Activated T-helper 2 cell treated with anti-CD3 and anti-CD28 coated beads, Interferon-gamma antibody, Interleukin-2, Interleukin-4, amounts not matched to agents 10 μg/mL and 5 μg/mL and 100 μg/mL, durations not matched to agents 14 hours and 24 hours and 36 hours (primary cell): ENCODE data around the gene LINC00237. TPM values are rescaled to one million over a fixed set of nuclear protein-coding genes. Genes with fewer than 3 reads are reported as not detected.

Experiments used
- DNase-seq: peaks from one replicate; pipeline ENCODE4 v3.0.0; 2021; ENCODE audit warnings: low spot score
- H3K27ac Mint-ChIP-seq: one replicate; pipeline ENCODE4 v1.8.0; 2021; ENCODE audit warnings: mixed read lengths
- H3K27me3 Mint-ChIP-seq: one replicate; pipeline ENCODE4 v1.8.0; 2021; ENCODE audit warnings: low read depth, mixed read lengths
- H3K36me3 Mint-ChIP-seq: one replicate; pipeline ENCODE4 v1.8.0; 2021; ENCODE audit warnings: low read depth, mixed read lengths
- H3K4me1 Mint-ChIP-seq: one replicate; pipeline ENCODE4 v1.8.0; 2021; ENCODE audit warnings: low read depth, mixed read lengths
- H3K4me3 Mint-ChIP-seq: one replicate; pipeline ENCODE4 v1.8.0; 2021; ENCODE audit warnings: low read depth, mild to moderate bottlenecking, moderate library complexity, mixed read lengths
- H3K9me3 Mint-ChIP-seq: one replicate; pipeline ENCODE4 v1.8.0; 2021; ENCODE audit warnings: mixed read lengths
- intact Hi-C: fragments of 100-400 bp; cut with micrococcal nuclease; formaldehyde crosslinking; loops from one replicate; pipeline ENCODE4 v1.15.1; 2023
- total RNA-seq: library from RNA; stranded (reverse); gene quantifications from 2 replicates; pipeline ENCODE4 v1.2.3, GENCODE V29; 2022

The LINC00237 gene
- not detected in 2 replicates for total RNA-seq

DNA sequence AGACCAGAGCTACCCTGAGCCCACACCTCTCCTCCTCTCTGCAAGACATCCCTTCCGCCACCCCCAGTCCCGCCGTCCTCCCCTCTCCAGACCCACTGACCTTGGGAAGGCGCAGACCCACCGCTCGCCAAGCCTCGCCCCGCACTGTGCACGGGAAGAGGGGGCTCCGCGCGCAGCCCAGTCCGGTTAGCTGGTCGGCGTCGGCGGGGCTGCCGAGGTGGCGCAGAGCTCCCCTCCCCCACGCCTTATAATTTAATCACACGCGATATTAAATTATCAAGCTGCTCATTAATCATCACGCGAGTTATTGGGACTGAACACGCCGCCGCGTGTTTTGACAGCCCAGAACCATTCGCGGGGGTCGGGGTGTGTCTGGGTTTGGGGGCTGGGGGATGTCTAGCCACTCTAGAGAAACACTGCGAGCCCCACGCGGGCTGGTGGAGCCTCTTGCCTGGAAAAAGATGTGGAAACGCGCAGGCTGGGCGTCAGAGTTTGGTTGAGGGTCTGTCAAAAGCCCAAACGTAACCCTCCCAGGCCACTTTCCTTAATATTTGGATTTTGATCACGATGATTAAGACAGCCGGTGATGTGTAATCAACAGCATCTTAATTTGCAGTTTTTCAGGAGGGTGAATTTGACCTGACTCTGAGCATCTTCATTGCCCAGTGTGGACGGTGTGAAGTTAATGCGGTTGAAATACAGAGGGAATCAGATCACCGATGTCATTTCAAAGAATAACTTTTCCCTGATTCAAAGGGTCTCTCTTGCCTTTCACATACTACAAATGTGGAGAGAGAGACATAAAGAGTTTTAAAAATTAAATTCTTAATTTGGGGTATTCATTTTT, at the start of gene LINC00237:
Gene LINC00237 (minus strand): TSS at position 188 of the 847 bp plus-strand sequence.
- Mint-ChIP-seq H3K9me3 (no peaks in the 10 kb centered on the region), H3K27ac (no peak within 1 kb of the TSS), H3K27me3 (peaks cover 76% of the 10 kb centered on the region), H3K4me3 (no peak within 1 kb of the TSS), H3K4me1 (peaks cover 16% of the 10 kb centered on the region), H3K36me3 (no peaks in the 10 kb centered on the region)
- intact Hi-C loops = no loop called here
- DNase-seq = no peak

DNA sequence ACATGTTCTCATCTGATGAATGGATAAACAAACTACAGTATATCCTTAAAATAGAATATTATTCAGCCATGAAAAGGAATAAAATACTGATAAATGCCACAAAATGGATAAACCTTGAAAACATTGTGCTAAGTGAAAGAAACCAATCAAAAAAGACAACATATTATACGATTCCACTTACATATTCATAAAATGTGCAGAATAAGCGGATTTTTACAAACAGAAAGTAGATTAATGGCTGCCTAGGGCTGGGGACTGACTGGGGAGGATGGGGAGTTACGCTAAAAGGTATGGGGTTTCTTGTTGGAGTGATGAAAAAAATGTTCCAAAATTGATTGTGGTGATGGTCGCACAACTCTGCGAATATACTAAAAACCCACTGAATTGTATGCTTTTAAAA, 49.1 kb upstream of the LINC00237 start:
- intact Hi-C loops = no loop called here
- DNase-seq = no peak
- Mint-ChIP-seq H3K9me3 (no peaks in the 10 kb centered on the region), H3K36me3 (peaks cover 2% of the 10 kb centered on the region), H3K4me3 (no peak overlapping the region), H3K4me1 (peaks cover 4% of the 10 kb centered on the region), H3K27me3 (no peaks in the 10 kb centered on the region), H3K27ac (no peak overlapping the region)

DNA sequence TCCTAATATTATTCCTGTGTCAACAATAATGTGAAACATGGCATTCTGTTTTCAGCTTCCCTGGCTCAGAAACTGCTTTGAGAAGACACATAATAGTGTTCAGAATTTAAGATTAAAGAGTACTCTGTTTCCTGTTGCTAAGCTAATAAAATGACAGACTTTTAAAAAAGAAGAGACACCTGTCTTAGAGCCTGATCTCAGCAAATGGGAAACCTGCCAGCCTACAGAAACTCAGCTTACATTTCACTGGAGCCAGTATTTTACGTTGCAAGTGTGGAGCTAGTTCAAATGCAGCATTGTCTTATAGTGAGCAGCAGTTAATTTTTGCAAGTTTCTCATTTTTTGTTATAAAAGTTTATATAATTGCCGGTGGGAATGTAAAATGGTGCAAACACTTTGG, 48.5 kb upstream of the LINC00237 start:
- peaks cover 4% of the 10 kb centered on the region for H3K4me1 Mint-ChIP-seq
- no peaks in the 10 kb centered on the region for H3K9me3 Mint-ChIP-seq
- no peak overlapping the region for H3K27ac Mint-ChIP-seq
- no peak overlapping the region for H3K4me3 Mint-ChIP-seq
- intact Hi-C loops = no loop called here
- no peaks in the 10 kb centered on the region for H3K27me3 Mint-ChIP-seq
- no peak for DNase-seq
- peaks cover 2% of the 10 kb centered on the region for H3K36me3 Mint-ChIP-seq

DNA sequence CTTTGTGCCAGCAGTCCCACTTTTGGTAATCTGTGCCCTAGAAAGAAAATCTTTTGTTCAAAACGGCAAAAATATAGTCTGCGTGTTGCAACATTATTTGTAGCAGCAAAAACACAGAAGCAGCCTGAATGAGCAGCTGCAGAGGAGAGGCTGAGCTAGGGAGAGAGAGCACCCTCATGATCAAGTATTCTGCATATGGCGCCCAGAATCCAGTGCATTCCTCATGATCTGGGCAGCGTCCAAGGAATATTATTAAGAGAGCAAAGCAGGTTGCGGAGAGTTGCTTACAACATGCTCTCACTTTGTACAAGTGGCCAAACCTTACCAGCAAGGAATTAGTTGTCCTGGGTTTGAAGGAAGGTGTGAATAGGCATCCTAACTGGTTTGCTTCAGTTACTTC, 45.6 kb upstream of the LINC00237 start:
- DNase-seq = no peak
- intact Hi-C loops = no loop called here
- H3K36me3 Mint-ChIP-seq = peaks cover 2% of the 10 kb centered on the region
- no peak overlapping the region for H3K27ac Mint-ChIP-seq
- H3K4me1 Mint-ChIP-seq = peaks cover 4% of the 10 kb centered on the region
- H3K4me3 Mint-ChIP-seq = no peak overlapping the region
- H3K27me3 Mint-ChIP-seq = no peaks in the 10 kb centered on the region
- H3K9me3 Mint-ChIP-seq = no peaks in the 10 kb centered on the region

DNA sequence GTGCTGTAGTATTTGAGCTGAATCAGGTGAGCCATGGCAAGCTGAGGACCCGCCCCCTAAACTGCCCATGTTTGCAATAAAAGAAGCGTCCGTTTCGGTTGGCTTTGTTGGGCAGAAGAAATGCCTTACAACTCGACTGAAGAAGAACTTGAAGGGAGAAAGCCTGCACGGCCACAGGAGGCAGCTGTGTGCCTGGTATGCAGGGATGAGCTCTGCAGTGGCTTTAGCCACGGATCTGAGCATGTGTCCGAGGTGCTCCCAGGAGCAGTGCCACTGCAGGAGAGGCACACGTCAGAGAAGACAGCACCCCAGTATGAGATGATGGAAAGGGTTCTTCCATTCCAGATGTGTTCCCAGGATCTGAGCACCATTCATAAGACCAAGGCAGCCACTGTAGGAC, 43.2 kb upstream of the LINC00237 start:
- H3K4me1 Mint-ChIP-seq = peaks cover 4% of the 10 kb centered on the region
- intact Hi-C loops = no loop called here
- no peak for DNase-seq
- peaks cover 2% of the 10 kb centered on the region for H3K36me3 Mint-ChIP-seq
- H3K9me3 Mint-ChIP-seq = no peaks in the 10 kb centered on the region
- H3K4me3 Mint-ChIP-seq = no peak overlapping the region
- H3K27ac Mint-ChIP-seq = no peak overlapping the region
- no peaks in the 10 kb centered on the region for H3K27me3 Mint-ChIP-seq

DNA sequence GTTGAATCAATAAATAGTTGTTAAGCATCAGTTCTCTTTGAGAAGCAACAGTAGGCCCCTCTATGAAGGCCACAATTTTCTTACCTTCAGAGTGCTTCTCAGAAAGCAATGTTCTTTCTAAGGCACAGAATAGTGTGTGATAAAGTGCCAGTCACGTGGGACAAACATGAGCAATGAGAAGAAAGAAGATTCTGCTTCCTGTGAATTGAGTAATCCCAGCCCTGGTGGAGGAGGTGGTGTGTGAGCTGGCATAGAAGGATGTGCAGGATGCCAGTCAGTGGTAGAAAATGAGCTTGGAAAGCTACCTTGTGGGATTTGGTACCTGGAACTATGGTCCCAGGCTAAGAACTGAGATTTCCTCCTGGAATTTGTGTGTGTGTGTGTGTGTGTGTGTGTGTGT, 41.4 kb upstream of the LINC00237 start:
- H3K27ac Mint-ChIP-seq = no peak overlapping the region
- H3K9me3 Mint-ChIP-seq = no peaks in the 10 kb centered on the region
- H3K4me1 Mint-ChIP-seq = peaks cover 4% of the 10 kb centered on the region
- no peaks in the 10 kb centered on the region for H3K36me3 Mint-ChIP-seq
- no peaks in the 10 kb centered on the region for H3K27me3 Mint-ChIP-seq
- H3K4me3 Mint-ChIP-seq = no peak overlapping the region
- DNase-seq = no peak
- intact Hi-C loops = no loop called here

DNA sequence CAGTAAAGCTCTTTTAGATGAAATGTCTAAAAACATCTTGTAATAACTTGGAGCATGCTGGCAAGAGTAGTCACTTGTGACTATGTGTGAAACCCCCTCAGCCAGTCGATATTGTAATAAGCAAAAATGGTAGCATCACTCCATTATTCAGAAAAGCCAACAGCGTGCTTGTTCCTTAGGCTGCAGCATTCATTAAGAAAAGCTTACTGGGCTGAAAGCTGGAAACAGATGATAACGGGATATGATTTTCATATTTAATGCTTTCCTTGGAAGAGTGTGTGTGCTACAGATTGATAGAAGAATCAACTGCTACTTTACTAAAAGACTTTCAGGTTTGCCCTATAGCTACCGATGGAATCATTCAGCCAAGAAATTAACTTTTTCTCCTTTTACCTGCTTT, 40.1 kb upstream of the LINC00237 start:
- no peak for DNase-seq
- H3K4me1 Mint-ChIP-seq = peaks cover 4% of the 10 kb centered on the region
- no peaks in the 10 kb centered on the region for H3K27me3 Mint-ChIP-seq
- H3K4me3 Mint-ChIP-seq = no peak overlapping the region
- no peak overlapping the region for H3K27ac Mint-ChIP-seq
- no peaks in the 10 kb centered on the region for H3K36me3 Mint-ChIP-seq
- H3K9me3 Mint-ChIP-seq = no peaks in the 10 kb centered on the region
- intact Hi-C loops = no loop called here

DNA sequence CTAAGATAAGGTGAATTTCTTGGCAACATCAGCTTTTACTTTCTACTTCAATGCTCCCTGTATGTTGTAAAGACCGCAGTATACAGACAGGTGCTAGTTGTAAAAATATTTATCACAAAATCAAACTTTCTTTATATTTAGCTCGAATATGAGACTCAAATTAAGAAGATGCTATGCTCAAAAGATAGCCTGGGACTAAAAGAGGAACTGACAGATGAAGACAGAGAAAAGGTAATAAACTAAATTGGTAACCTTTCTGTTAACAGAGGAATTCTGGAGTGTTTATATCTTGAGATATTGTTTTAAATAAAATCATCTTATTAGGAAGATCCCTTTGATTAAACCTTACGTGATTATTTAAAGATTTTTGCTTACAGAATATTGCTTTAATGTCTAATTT, 39.3 kb upstream of the LINC00237 start:
- Mint-ChIP-seq H3K27me3 (no peaks in the 10 kb centered on the region), H3K36me3 (no peaks in the 10 kb centered on the region), H3K4me3 (no peak overlapping the region), H3K9me3 (no peaks in the 10 kb centered on the region), H3K27ac (no peak overlapping the region), H3K4me1 (peaks cover 4% of the 10 kb centered on the region)
- intact Hi-C loops = no loop called here
- no peak for DNase-seq

DNA sequence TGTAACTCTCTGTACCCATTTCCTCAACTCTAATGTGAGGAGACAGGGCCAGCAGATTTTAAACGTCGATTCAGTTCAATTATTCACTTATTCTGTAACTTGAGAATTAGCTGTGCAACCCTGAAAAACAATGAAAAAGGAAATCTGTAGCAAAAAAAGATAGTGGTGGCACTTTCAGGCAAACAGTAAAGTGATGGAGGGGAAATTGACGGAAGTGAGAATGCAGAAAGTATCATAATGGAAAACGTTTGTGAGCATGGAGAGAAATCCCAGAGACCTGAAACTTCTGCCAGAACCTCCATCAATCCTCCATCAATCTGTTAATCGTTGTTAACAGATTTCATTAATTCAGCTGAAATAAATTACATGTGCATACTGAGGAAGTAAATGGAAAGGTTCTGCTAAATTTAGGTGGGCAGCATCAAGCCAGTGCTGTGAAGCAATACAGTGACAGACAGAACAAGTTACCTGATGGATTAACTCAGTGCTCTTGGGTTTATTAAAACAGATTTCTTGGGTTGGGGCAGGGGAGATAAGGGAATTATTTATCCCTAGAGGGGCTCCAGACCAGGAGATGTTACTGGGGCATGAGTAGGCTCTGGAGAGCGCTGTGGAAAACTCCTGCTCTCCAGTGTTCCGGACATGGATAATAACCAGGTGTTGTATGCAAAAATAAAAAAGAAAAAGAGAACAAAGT, 37.2 kb upstream of the LINC00237 start:
- H3K4me1 Mint-ChIP-seq = peaks cover 4% of the 10 kb centered on the region
- no peak for DNase-seq
- H3K27ac Mint-ChIP-seq = no peak overlapping the region
- H3K4me3 Mint-ChIP-seq = no peak overlapping the region
- H3K9me3 Mint-ChIP-seq = no peaks in the 10 kb centered on the region
- no peaks in the 10 kb centered on the region for H3K36me3 Mint-ChIP-seq
- no peaks in the 10 kb centered on the region for H3K27me3 Mint-ChIP-seq
- intact Hi-C loops = no loop called here

DNA sequence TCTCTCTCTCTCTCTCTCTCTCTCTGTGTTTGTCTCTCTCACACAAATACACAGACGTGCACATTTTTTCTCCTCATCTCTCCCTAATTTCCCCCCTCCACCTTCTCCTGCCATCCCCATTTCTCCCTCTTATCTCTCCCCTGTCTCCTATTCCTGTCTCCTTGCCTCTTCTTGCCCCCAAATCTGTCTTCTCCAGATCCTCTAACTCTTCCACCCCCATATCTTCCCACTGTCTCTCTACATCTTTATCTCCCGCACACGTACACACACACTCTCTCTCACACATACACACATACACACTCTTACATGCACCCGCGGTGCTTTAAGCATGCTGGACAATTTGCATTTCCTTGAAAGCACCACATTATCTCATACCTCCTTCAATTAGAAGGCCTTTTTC, 35.7 kb upstream of the LINC00237 start:
- H3K9me3 Mint-ChIP-seq = no peaks in the 10 kb centered on the region
- H3K27ac Mint-ChIP-seq = no peak overlapping the region
- H3K27me3 Mint-ChIP-seq = no peaks in the 10 kb centered on the region
- no peak for DNase-seq
- intact Hi-C loops = no loop called here
- peaks cover 3% of the 10 kb centered on the region for H3K36me3 Mint-ChIP-seq
- H3K4me1 Mint-ChIP-seq = peaks cover 2% of the 10 kb centered on the region
- no peak overlapping the region for H3K4me3 Mint-ChIP-seq

DNA sequence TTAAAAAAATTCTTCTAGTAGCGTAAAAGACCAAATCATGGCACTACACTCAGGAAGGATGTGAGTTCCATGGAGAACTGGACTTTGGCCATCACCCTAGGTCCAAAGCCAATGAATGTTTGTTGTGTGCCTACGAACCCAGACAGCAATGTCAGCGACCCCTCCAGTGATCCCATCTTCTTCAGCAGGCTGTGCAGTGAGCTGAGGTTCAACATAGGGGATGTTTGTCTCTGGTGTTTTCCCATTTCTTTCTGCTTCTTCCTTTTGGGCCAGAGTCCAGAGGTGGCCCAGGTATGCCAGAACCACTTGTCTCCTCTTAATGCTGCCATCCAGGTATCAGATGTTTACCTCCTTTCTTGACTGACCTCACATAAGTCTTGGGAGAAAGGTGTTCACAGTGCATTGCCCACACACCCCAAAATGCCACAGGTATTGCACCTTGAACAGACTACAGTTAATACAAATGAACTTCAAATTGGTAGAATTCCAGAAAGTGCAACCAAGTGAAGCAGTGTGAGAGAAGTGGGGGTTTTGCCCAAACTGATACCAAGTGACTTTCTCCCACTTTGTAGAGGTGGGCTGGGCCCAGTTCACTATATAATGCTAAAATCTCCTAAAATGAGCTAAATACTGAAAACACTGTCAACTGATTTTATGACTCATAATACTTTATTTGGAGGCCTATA, 33.9 kb upstream of the LINC00237 start:
- H3K27ac Mint-ChIP-seq = no peak overlapping the region
- intact Hi-C loops = no loop called here
- H3K9me3 Mint-ChIP-seq = no peaks in the 10 kb centered on the region
- H3K4me3 Mint-ChIP-seq = no peak overlapping the region
- peaks cover 2% of the 10 kb centered on the region for H3K4me1 Mint-ChIP-seq
- H3K27me3 Mint-ChIP-seq = no peaks in the 10 kb centered on the region
- H3K36me3 Mint-ChIP-seq = peaks cover 12% of the 10 kb centered on the region
- no peak for DNase-seq

DNA sequence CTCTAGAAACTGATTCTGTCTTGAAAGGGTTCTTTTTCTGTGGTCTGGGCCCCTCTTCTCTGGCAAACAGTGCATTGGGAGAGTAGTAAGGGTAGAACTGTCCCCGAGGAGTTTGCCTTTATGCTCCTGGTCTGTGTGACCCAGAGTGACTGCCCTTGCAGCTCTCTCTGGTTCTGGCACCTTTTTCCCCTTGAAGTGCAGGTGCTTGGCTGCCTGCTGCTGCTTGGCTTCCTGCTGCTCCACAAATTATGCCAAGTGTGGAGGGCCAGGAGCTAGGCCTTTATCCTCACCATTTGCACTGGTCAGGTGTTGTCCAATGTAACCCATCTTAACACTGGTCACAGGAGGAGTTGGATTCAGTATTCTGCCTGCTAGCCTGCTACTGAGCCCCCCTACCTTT, 30.9 kb upstream of the LINC00237 start:
- H3K4me3 Mint-ChIP-seq = no peak overlapping the region
- no peak overlapping the region for H3K27ac Mint-ChIP-seq
- no peaks in the 10 kb centered on the region for H3K9me3 Mint-ChIP-seq
- peaks cover 2% of the 10 kb centered on the region for H3K4me1 Mint-ChIP-seq
- intact Hi-C loops = no loop called here
- H3K27me3 Mint-ChIP-seq = no peaks in the 10 kb centered on the region
- peaks cover 14% of the 10 kb centered on the region for H3K36me3 Mint-ChIP-seq
- DNase-seq = no peak
